ENCODE data around the gene FLNB. TPM values are rescaled to one million over a fixed set of nuclear protein-coding genes. Genes with fewer than 3 reads are reported as not detected.

Gene FLNB
- total RNA-seq, 4 donors from 2014 or later: 61.9 to 114 (median 89.9) TPM

DNA sequence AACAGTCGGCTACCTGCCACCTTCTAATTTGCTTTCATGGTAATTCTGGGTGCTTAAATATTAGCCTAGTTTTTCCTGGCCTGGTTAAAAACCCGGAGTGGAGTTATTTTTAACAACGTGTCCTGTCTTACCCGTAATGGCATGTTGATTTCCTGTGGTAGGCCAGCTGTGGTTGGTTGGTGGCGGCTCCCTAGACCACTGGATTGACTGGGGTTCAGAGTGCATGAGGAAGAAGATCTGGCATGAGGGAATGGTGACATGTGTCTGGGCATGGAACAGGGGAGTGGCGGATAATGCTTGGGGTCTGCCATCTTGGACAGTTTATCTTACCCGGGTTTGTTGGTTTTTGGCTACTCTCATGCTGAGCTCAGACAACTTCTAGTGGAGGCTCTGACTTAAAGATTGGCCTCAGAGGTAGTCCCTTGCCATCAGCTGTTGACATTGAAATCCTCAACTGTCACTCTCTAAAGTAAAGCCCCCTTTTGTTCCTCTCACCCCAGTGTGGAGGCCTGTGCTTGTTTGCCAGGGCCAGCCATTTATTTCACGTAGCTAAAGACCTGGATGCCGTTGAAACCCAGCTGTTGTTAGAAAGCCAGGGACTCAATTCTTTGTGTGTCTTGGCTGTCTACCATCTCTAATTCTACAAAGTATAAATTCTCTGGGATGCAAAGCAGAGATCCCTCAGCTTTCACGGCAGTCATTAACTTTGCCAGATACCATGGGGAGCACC is 121.0 kb downstream of the FLNB start:
- peak overlapping the region; percentile 44 to 59 (median 56) for H3K27ac ChIP-seq (replicated peaks in 1 of 4)
- no peak for DNase-seq (ENCODE audit: extremely low spot score)
- WGBS: 64% methylated on average over 10 of the region's 10 CpGs

DNA sequence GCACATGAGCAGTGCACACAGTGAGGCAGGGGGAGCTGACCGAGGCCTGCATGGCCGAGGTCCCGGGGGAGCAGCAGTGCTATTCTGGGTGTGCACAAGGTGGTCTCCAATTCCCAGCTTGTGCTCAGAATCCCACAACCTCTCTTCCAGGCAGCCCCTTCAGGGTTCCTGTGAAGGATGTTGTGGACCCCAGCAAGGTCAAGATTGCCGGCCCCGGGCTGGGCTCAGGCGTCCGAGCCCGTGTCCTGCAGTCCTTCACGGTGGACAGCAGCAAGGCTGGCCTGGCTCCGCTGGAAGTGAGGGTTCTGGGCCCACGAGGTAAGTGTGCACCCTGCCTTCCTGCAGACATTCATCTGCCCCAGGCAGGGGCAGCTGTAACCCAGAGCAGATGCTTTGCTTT is 122.4 kb downstream of the FLNB start:
- WGBS: 85% methylated on average over 4 of the region's 11 CpGs

More for the DNA sequence above, 121.0 kb downstream of the FLNB start:
- Histone ChIP-seq H3K4me3 (no peak overlapping the region), H3K27me3 (no peaks in the 10 kb centered on the region), H3K36me3 (peaks cover 60 to 96% (median 82%) of the 10 kb centered on the region in 4 donors), H3K9me3 (no peaks in the 10 kb centered on the region), H3K4me1 (peaks cover 0 to 12% (median 8%) of the 10 kb centered on the region in 4 donors)
- intact Hi-C loops (cut with DNase I): no loop called here
- TF ChIP-seq, protein P1, sequence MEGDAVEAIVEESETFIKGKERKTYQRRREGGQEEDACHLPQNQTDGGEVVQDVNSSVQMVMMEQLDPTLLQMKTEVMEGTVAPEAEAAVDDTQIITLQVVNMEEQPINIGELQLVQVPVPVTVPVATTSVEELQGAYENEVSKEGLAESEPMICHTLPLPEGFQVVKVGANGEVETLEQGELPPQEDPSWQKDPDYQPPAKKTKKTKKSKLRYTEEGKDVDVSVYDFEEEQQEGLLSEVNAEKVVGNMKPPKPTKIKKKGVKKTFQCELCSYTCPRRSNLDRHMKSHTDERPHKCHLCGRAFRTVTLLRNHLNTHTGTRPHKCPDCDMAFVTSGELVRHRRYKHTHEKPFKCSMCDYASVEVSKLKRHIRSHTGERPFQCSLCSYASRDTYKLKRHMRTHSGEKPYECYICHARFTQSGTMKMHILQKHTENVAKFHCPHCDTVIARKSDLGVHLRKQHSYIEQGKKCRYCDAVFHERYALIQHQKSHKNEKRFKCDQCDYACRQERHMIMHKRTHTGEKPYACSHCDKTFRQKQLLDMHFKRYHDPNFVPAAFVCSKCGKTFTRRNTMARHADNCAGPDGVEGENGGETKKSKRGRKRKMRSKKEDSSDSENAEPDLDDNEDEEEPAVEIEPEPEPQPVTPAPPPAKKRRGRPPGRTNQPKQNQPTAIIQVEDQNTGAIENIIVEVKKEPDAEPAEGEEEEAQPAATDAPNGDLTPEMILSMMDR (IDR thresholded peaks at IDR 0.05): no peak
- no peak for TF ChIP-seq POLR2AphosphoS5 (IDR thresholded peaks at IDR 0.05)
- no peak for TF ChIP-seq POLR2A (IDR thresholded peaks at IDR 0.05; ENCODE audit: low read depth)
- TF ChIP-seq EP300 (IDR thresholded peaks at IDR 0.05): no peak

DNA sequence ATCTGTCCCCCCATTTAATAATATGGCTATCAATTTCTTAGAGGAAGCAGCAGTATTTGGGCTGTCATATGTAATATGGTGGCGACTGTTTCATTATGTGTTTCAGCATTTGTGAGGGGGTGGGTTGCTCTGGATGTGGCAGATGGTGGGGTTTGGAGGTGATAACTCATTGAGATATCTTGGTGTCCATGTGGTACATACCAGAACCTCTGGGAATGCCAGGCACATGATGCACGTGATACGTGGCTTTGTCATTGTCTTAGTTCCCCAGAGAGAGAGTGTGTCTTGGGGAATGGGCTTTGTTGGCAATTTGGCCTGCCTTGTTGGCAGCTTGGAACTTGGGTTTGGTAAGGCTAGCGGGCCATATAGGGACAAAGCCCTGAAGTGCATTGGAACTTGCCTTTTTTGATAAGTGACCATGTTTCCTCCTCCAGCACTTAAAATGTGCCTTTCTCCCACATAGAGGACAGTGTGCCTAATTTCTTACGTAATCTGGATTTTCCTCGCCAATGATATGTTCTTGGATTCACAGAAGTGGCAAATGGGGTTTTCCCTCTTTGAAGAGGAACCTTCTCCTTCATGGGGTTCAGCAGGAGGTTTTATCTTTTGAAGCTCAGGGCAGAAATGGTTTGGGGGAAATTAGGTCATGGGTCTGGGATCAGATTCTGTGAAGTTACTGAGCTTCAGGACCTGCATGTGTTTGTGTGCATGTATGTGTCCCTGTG is 123.0 kb downstream of the FLNB start:
- Histone ChIP-seq H3K27me3 (no peaks in the 10 kb centered on the region), H3K36me3 (peaks cover 56 to 96% (median 82%) of the 10 kb centered on the region in 4 donors), H3K4me1 (peaks cover 3 to 24% (median 13%) of the 10 kb centered on the region in 4 donors), H3K9me3 (no peaks in the 10 kb centered on the region), H3K4me3 (no peak overlapping the region), H3K27ac (replicated peaks in 1 of 4) (peak overlapping the region in 2 of 4 donors; percentile 11 to 24)
- 84% methylated on average over 6 of the region's 6 CpGs for WGBS
- intact Hi-C loops (cut with DNase I): no loop called here
- TF ChIP-seq, protein P1 (IDR thresholded peaks at IDR 0.05): no peak
- TF ChIP-seq EP300 (IDR thresholded peaks at IDR 0.05) (no peak), POLR2A (IDR thresholded peaks at IDR 0.05; ENCODE audit: low read depth) (no peak), POLR2AphosphoS5 (IDR thresholded peaks at IDR 0.05) (no peak)
- DNase-seq (ENCODE audit: extremely low spot score): no peak

More for the DNA sequence above, 122.4 kb downstream of the FLNB start:
- no peak overlapping the region for H3K4me3 ChIP-seq
- H3K9me3 ChIP-seq: no peaks in the 10 kb centered on the region
- peaks cover 58 to 96% (median 83%) of the 10 kb centered on the region in 4 donors for H3K36me3 ChIP-seq
- H3K4me1 ChIP-seq: peaks cover 0 to 17% (median 10%) of the 10 kb centered on the region in 4 donors
- no peak for DNase-seq (ENCODE audit: extremely low spot score)
- intact Hi-C loops (cut with DNase I): no loop called here
- no peaks in the 10 kb centered on the region for H3K27me3 ChIP-seq
- TF ChIP-seq POLR2A (IDR thresholded peaks at IDR 0.05; ENCODE audit: low read depth): no peak
- no peak for TF ChIP-seq POLR2AphosphoS5 (IDR thresholded peaks at IDR 0.05)
- TF ChIP-seq, protein P1 (IDR thresholded peaks at IDR 0.05): no peak
- TF ChIP-seq EP300 (IDR thresholded peaks at IDR 0.05): no peak
- peak overlapping the region in 2 of 4 donors; percentile 24 to 59 for H3K27ac ChIP-seq (replicated peaks in 1 of 4)

DNA sequence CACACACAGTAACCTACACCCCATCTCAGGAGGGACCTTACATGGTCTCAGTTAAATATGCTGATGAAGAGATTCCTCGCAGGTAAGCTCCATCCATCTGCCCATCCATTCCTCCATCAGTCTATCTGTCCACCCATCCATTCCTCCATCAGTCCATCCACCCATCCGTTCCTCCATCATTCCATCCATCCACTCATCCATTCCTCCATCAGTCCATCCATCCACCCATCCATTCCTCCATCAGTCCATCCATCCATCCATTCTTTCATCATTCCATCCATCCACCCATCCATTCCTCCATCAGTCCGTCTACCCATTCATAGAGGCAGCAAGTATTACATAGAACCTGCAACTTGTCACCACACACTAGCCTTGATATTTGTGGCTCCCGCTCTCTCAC is 124.6 kb downstream of the FLNB start:
- Histone ChIP-seq H3K9me3 (no peaks in the 10 kb centered on the region), H3K4me1 (peaks cover 4 to 27% (median 14%) of the 10 kb centered on the region in 4 donors), H3K4me3 (no peak overlapping the region), H3K27ac (replicated peaks in 1 of 4) (no peak overlapping the region), H3K36me3 (peaks cover 59 to 96% (median 83%) of the 10 kb centered on the region in 4 donors), H3K27me3 (no peaks in the 10 kb centered on the region)
- TF ChIP-seq POLR2AphosphoS5 (IDR thresholded peaks at IDR 0.05) (no peak), POLR2A (IDR thresholded peaks at IDR 0.05; ENCODE audit: low read depth) (no peak), EP300 (IDR thresholded peaks at IDR 0.05) (no peak)
- TF ChIP-seq, protein P1 (IDR thresholded peaks at IDR 0.05): no peak
- 98% methylated on average over 4 of the region's 4 CpGs for WGBS
- intact Hi-C loops (cut with DNase I): no loop called here
- no peak for DNase-seq (ENCODE audit: extremely low spot score)

Data from esophagus muscularis mucosa (tissue), 4 donors.